Ecto neural progenitor cell (in vitro differentiated cells): ENCODE data around the gene C1GALT1C1L.
"Not testable (repeated sequence)": the region's sequence is repeated elsewhere in the genome, so short reads cannot be mapped to it uniquely, and the experiment has no call there.

Experiments used
- DNase-seq: peaks from one replicate; pipeline ENCODE4 v3.0.0-alpha.2; 2018; ENCODE audit warnings: low spot score

C1GALT1C1L gene

DNA sequence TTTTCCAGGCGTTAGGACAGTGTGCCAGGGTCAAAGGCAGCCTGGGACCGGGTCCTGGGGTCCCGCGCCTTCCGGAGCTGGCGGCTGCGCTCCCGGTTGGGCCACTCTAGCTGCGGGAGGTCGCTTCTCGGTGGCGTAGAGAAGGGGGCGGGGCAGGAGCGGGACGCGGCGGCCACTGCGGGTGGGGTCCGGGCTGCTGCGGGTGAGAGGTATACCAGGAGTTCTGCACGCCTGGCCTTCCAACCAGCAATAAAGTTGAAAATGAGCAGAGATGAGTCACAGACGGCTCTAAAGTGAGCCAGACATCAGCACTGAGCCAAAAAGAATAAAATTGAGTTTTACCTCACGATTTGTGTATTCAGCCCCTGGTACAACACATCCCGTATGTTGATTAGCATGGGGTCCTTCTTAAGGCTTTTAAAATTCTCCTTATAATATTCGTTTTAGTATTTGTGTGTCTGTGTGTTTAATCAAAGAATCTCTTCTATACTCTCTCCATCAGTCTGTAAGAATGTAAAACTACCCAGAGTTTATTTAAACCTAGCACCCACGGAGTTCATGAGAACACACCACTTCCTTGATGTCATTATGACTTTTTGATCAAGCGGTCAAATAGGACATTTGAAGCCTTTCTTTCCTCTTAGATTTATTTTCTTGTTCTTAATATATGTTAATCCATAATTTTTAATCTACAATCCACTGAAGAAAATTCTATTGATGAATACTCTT lies at the start of gene C1GALT1C1L:
Gene C1GALT1C1L (minus strand): TSS at position 108 of the 729 bp plus-strand sequence. CDS start 107 bp downstream, at position 1.
- no peak for DNase-seq

DNA sequence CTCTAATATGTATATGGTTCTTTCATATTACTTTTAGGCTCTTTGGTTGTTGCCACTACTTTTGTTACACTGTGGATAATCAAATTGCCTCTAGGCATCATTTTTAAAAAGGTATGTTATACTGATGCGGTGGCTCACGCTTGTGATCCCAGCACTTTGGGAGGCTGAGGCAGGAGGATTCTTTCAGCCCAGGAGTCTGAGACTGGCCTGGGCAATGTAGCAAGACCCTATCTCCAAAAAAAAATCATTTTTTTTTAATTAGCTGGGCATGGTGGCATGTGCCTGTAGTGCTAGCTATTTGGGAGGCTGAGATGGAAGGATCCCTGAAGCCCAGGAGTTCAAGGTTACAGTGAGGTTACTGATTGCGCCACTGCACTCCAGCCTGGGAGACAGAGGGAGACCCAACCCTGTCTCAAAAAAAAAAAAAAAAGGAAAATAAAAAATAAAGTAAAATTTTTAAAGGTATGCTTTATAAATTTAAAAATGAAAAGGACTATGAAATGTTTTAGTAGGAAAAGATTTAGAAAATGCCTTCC lies 49.5 kb upstream of the C1GALT1C1L start:
- no peak for DNase-seq

DNA sequence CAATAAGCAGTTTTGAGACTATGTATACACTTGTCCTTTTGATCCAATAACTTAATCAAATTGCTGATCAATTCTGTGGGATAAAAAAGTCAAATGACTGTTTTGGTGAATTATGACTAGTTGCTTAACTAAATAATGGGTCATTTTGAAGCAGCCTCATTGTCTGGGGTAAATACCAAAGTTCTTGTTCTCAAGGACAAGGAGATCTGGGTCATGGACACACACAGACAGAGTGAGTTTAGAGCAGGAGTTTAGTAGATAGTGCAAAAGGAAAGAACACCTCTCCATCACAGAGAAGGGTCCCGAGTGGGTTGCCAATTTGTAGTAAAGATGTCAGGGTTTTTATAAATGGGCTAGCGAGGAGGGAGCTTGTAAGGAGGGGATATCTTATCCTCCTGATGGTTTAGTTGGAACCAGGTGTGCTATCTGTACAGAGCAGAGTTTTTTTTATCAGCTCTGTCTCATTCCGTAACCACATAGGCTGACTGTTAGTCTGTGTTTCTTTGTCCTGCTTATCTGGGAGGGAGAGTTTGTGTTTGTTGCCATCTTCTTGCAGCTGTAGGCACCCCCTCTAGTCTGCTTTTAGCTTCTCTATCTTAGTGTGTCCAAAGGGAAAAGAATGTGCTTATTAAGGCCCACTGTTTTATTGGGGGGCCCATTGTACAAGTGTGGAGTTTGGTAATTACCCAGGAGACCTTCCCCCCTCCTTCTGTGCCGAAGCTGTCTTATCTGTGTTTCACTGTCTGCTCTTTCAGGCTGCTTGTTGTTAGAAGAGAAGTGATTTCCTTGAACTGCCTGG lies 48.7 kb upstream of the C1GALT1C1L start:
- DNase-seq: no peak

DNA sequence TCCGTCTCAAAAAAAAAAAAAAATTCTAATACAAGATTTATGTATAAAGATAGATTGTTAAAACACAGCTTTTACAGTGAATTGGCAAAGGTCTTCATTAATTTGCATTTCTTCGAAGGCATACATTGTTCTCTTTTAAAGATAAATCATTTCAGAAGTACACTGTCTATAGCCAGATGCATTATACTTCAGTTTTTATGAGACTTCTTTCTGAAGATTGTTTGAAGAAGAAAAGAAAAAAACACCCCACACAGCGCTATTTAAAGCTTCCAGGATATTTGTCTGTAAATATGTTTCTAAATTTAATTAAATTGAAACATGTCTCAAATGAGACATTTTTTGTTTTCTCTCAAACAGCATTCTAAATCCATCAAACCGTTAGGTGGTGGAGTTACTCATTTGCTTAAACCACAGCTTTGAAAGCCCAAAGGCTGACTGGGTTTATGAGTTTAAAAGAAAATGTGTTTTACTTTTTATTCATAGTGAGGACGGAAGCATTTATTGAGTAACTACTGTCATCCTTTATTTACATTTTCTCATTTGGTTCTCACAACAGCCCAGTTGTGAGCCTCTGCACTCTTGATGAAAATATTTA lies 42.4 kb upstream of the C1GALT1C1L start:
- no peak for DNase-seq

DNA sequence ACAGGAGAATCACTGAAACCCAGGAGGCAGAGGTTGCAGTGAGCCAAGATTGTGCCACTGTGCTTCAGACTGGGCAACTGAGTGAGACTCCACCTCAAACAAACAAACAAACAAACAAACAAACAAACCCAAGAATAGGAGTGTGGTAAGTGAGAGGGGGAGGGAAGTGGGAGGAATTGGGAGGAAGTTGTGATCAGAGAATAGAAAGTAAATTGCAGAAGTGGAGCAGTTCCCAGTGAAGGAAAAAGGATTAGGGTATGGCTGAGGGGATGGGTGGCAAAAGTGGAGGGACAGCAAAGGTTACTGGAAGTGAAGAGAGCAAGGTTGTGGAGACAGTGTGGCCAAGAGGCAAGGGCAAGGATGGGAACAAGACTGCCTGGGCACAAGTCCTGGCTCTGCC lies 41.1 kb upstream of the C1GALT1C1L start:
- no peak for DNase-seq

DNA sequence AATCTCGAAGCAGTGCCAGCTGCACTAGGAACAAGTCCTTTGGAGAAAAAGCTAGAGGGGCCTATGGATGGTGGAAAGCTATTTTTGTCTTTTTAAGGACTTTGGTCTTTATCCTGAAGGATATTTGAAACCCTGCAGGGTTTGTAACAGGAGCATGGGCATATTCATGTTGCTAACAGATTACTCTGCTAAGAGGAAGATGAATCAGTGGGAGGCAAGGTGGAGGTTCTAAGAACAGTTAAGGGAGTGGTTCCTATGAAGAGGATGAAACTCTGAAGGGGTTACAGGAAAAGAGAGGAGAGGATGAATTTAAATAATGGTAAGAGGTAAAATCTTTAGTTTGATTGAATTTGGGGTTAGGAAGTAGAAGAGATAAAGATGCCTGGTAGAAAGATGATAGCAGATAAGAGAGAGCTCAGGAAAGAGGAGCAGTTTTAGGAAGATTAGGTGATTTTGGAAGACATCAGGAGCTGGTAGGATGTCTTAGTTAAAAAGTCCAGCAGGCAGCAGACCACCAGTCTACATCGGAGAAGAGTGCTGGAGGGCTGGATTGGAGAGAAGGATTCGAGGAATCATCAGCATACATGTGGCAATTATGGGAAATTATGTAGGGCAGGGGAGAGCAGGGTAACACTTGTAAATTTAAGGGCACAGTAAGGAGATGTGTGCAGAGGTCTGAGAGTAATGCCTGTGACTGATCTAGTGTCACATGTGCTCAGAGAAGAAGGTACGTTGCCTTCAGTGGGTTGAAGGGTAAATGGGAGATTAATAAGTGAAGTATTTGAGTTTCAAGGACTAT lies 39.3 kb upstream of the C1GALT1C1L start:
- DNase-seq: no peak

DNA sequence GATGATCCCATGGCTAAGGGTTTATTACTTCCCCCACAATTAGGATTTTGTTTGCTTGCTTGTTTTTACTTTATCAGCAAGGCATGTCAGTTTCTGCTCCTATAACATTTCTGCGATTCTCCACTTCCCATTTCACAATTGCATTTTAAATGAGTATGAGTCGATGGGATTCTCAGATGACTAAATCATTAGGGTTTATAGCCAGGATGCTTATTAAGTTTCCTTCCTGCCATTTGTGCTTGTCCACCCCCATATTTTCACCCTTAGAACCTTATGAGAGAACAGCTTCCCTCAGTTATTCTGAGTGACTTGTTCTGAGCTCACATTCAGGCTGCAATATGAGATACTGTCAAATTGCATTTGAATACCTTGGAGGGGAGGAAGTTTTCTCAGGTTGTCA lies 37.9 kb upstream of the C1GALT1C1L start:
- DNase-seq: no peak

DNA sequence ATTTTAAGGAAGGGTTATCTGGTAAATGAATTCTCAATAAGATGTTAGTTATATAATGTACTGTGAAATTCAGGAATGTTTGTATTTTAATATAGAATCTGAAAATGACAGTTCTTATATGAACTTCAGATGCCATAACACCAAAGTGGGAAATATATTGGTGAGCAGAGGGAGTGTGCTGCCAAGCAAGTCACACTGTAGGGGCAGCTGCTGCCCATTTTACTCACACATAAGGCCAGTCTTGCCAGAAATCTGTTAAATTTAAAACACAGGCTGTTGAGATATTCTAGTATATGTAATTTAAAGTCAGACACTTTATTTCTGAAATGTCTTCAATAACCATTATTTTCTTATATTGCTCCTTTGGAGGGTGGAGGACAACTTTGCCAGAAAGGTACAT lies 34.6 kb upstream of the C1GALT1C1L start:
- DNase-seq: no peak

DNA sequence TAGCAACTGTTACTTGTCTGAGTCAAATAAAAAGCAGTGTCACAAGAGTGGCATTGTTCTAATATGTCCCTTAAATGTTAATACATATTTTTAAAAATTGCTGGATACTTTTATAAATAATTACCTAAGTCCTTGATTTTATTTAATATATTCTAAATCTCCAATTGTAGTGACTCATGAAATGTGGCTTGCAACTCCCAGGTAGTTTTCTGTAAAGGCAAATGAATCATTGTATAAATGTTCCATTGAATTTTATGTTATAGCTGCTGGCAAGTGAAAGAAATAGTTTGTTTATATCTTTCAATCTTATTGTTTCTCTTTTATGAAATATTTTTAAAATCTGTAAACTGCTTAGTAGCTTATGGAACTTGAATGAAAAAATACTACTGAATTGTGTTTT lies 32.7 kb upstream of the C1GALT1C1L start:
- no peak for DNase-seq

DNA sequence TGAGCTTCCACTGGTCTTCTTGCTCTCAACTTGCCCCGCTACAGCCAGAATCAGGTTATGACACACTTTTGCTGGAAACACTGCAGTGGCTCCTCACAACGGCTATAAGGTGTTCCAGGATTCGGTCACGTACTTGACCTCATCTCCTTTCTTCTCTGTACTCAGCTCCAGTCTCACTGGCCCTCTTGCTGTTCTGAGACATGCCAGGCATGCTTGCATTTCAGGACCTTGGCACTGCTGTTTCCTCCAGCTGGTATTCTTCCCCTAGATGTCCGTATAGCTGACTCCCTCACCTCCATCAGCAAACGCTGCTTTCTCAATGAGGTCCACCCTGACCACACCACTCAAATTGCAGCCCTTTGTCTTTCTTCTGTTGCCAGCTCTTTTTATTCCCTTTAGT lies 31.9 kb upstream of the C1GALT1C1L start:
- no peak for DNase-seq

DNA sequence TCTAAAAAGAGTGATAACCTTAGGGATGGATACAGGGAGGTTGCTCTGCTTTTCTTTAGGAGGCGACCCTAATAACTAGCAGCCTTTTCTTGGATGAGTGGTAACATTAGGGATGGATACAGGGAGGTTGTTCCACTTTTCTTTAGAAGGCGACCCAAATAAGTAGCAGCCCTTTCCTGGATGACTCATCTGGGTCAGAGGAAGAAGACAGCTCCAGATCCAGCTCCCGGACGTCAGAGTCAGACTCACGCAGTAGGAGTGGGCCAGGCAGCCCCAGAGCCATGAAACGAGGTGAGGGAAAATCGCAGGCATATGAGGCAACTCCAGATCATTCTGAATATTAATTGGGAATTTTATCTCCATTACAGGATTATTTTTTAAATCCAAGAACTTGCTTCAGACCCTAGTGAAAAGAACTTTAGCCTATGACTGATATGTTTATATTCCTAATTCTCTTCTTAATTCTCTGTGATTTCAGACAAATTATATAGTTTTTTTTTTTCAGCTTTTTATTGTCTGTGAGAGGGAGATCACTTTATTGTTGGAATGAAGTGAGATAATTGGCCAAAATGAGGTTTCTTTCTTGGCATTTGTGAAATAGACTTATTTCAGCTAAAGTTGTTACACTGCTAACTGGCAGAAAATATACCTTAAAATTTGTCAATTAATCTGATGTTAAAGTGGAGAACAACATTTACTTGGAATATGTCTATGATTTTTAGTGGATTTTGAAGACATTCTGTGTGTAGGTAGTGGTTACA lies 31.2 kb upstream of the C1GALT1C1L start:
- no peak for DNase-seq

DNA sequence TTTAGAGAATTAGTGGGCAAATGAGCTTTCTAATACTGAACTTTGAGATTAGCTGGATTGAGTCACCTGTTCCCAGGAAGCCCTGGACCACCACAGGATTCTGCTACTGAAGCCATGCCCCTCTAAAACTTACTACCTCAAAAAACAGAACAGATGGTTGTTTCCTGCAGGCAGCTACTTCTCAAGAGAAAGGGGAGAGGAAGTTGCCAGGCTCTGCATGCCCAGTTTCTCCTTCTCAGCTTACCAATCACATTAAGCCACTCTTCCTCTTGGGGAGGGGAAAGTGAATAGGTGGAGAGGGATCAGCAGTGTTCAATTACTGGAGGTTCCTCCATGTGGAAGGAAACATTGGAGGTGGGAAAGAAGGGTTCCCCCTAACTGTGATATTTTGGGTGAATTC lies 24.9 kb upstream of the C1GALT1C1L start:
- no peak for DNase-seq

DNA sequence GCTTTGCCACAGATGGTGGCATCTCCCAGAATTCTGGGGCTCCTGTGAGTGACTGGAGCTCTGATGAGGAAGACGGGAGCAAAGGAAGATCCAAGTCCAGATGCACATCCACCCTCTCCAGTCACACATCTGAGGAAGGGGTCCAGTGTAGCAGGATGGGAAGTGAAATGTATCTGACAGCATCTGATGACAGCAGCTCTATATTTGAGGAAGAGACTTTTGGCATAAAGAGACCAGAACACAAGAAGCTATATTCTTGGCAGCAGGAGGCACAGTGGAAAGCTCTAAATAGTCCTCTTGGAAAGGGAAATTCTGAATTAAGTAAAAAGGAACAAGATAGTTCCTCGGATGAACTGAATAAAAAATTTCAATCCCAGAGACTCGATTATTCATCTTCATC lies 23.5 kb upstream of the C1GALT1C1L start:
- no peak for DNase-seq

DNA sequence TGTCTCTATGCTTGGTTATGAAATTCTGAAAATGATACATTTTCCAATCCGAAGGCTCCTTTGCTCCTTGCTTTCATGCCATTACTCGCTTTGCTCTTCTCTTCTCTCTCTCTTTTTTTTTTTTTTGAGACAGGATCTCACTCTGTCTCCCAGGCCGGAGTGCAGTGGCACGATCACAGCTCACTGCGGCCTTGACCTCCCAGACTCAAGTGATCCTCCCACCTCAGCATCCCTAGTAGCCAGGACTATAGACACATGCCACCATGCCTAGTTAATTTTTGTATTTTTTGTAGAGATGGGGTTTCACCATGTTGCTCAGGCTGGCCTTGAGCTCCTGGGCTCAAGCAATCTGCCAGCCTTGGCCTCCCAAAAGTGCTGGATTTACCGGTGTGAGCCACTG lies 21.9 kb upstream of the C1GALT1C1L start:
- DNase-seq: not testable (repeated sequence)

DNA sequence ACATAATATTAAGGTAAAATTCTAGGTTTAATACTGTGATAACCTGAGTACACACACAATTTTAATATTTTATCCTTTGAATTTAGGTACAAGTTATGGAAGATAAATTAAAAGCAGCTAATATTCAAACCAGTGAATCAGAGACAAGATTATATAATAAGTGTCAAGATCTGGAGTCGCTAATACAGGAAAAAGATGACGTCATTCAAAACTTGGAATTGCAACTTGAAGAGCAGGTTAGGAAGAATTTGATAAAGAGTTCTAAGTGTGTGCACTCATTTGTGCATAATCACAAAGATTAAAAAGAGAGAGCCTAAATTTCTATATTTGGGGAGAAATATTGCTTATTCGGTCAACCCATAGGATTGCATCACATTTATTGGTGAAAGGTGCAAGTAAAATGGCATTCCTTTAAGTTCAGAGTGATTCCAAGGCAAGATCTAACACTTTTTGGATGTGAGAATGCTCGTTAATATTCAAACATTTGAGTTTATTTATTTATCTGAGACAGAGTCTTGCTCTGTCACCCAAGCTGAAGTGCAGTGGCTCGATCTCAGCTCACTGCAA lies 16.3 kb upstream of the C1GALT1C1L start:
- DNase-seq: no peak

DNA sequence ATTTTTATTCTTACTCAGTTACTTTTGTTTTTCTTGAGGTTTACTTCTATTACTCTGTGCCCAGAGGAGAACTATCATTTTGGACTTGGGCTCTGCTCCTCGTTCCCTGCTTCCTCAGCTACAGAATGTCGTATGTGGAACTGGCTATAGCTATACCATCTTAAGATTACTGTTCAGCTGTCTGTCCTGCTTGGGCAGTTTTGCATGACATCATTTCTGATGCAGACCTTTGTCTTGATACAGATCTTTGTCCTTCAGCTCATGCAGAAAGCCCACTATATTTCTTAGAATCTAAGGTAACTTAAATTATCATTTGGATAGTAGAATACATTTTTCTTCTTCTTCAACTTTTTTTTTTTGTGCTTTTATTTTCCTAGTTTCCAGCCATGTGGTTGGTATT lies 13.8 kb upstream of the C1GALT1C1L start:
- no peak for DNase-seq

DNA sequence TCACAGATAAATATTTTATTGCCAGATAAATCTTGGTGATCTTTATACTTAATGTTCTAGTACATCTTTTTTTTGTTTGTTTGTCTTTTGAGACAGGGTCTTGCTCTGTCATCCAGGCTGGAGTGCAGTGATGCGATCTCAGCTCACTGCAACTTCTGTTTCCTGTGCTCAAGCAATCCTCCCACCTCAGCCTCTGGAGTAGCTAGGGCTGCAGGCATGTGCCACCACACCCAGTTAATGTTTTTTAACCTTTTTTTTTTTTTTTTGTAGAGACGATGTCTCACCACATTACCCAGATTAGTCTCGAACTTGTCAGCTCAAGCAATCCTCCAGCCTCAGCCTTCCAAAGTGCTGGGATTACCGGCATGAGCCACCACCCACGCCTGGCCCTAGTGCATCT lies 9.1 kb upstream of the C1GALT1C1L start:
- no peak for DNase-seq

DNA sequence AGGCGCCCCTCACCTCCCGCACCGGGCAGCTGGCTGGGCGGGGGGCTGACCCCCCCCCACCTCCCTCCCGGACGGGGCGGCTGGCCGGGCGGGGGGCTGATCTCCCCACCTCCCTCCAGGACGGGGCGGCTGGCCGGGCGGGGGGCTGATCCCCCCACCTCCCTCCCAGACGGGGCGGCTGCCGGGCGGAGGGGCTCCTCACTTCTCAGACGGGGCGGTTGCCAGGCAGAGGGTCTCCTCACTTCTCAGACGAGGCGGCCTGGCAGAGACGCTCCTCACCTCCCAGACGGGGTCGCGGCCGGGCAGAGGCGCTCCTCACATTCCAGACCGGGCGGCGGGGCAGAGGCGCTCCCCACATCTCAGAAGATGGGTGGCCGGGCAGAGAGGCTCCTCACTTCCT lies 1.6 kb upstream of the C1GALT1C1L start:
- DNase-seq: not testable (repeated sequence)

DNA sequence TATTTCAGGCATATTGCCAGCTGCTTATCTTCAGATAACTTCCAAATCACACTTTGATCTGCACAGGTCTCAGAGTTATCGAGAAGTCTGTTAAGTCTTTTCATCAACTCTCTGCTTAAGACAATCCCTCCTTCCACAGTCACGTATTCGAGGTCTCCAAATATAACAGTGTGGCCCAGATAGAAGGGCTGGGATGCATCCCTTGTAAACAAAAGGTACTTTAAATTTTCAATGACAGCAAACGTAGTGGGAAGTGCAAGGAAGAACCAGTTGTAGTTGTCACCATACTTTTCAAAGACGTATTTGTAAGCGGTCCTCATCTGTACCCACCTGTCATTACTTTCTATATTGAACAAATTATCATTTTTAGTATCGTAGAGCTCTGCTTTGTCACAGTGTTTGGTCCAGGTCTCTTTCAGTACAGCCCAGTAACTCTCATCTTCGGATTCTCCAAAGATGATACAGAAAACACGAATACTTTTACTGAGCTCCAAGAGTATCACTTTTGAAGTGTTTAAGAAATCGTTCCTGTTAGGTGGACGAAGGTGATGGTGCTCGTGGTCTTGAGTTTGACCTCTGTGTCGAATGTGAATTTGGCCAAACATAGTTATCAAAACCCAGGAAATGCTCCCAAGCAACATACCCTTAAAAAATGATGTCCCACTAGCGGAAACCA lies 445 bp downstream of the C1GALT1C1L start:
- DNase-seq: no peak

DNA sequence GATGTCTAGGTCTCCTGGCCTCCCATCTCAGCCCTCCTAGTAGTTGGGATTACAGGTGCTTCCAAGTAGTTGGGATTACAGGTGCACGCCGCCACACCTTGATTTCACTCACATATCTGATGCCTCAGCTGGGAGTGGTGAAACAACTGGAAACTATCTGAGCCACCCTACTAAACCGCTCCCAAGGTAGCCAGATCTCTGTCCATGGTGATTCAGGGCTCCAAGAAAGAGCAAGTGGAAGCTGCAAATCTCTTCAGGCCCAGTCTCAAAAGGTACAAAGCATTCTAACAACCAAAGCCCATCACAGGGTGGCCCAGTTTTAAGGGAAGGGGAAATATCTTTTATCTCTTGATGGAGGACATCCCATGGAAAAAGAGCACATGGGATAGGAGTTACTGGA lies 19.0 kb downstream of the C1GALT1C1L start:
- no peak for DNase-seq
